GM19467 (cell line): Measurements from ENCODE around the gene FASLG.
"Not testable (repeated sequence)": the region's sequence is repeated elsewhere in the genome, so short reads cannot be mapped to it uniquely, and the experiment has no call there.

ENCODE experiments used
- ATAC-seq: cut with Tn5 transposase; IDR thresholded peaks from one replicate; pipeline ENCODE4 v1.9.1; 2021; ENCODE audit warnings: mild to moderate bottlenecking, moderate library complexity; ENCODE audit not compliant: unreplicated experiment

Gene FASLG

DNA sequence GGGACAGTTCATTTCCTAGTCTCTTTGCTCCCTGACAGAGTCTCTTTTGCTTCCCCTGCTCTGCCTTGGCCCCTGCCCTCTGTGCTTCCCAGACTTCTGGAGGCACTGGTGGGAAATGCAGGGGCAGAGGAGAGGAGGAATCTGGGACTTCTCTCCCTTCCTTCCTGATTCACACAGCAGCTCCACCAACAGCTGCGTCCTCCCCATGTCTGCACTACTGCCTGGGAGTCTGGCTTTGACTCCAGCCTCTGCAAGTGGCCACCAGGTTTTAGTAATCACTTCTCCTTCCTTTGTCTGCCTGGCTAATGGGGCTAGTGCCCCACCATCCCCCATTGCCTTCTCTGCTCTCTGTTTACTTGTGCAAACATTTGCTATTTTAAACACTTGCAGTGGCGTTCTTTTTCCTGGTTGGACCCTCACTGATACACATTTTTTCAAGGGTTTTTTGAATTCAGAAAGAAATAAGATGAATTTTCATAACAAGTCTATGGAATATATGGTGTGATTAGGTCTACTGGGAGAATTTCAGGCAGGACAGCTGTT lies 21.9 kb downstream of the FASLG start:
- no peak for ATAC-seq

DNA sequence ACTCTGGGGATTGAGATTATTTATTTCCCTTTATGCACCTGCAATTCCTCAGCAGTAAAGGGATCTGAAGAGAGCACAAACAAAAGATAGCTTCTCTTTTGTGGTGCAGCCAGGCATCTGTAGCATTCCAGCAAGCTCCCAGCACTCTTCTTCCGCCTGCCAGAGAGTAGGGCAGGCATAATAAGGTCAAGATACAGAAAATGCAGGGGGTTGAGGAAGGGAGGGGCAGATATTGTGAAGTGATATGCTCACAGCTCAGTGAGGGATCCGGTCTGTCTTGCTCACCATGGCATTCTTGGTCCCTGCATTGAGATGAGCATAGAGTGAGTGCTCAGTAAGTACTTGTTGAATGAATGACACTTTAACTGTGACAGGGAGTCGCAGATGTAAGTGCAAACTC lies 23.9 kb downstream of the FASLG start:
- no peak for ATAC-seq

DNA sequence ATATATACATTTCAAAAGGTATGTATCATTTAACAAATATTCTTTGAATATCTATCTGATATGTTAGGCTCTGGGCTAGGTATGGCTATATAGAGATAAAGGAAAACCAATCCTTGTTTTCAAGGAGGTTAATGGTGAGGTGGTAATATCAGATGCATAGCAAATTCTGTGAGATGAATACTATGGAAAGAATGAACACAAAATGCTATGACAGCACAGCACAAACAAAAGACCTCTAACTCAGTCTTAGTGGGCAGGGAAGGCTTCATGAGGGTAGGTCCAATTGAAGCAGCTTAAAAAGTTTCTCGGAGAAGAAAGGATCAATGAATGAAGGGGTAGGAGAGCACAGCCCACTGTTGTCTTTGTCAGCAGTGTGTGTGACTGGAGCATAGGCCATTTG lies 27.2 kb downstream of the FASLG start:
- ATAC-seq = no peak

DNA sequence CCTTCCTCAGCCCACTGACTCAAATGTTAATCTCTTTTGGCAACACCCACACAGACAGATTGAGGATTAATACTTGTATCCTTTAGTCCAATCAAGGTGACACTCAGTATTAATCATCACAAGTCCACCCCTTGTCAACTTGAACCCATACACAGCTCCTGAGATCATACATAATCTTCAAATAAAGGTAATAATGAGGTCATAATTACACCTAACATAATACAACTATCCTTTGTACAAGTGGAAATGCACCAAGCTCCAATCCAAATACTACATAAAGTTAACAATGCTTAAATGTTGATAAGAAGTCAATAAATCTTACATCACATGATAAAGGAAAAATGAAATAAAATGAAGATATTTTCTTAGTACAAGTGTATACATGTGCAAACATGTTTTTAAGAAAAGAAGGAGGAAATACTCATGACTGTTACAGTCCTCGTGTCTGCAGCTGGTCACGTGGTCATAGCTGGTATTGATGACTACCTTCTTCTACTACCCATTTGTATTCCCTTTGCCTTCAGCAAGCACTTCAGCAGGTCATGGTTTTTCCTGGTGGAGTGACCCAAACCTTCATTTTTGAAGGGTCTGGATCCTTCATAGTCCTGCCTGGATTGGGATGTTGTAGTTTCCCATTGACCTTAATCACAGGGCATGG lies 29.7 kb downstream of the FASLG start:
- ATAC-seq = not testable (repeated sequence)

DNA sequence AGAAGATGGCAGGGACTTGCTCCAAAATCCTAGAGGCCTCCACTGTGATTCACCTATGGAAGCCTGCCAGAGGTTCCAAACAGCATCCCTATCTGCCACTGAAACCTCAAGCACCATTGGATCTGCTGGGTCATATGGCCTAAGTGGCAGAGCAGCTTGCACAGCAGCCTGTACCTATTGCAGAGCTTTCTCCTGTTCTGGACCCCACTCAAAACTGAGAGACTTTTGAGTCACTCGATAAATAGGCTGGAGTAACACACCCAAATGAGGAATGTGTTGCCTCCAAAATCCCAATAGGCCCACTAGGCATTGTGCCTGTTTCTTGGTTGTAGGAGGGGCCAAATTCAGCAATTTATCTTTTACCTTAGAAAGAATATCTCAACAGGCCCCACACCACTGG lies 32.0 kb downstream of the FASLG start:
- not testable (repeated sequence) for ATAC-seq

DNA sequence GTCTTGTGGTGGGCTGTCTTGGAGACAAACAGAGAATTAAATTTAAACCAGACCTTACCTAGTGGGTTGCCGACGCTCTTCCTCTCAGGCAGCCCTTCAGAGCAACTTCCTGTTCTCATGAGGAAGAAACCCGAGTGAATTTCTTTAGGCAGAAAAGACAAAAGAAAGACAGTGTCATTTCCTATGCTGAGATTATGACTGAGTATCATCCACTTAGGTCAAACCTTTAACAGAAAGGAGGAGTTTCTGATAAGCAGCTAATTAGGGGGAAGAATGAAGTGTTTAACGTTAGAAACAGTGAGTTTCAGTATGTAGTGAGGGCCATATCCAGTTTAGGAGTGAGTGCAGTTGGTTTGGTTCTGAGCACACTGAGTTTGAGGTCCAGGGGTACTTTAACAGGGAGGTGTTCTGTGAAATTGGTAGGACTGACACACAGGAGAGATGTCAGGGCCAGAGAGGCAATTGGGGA lies 38.7 kb downstream of the FASLG start:
- no peak for ATAC-seq

DNA sequence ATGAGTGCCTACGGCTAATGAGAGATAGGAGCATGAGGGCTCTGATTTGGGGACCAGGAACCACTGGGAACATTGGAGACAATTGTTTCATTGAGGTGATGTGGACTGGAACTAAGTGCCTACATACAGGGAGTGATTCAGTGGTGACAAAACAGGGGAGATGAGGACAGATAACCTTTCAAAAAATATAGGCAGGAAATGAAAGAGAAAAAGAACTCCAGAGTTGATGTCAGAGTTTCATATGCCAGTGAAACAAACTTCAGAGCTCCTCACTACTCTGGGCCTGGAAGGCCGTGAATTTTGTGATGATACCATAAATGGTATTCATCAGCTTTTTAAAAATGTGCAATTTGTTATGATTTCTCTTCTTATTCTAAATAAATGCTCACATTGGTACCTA lies 39.3 kb downstream of the FASLG start:
- no peak for ATAC-seq

DNA sequence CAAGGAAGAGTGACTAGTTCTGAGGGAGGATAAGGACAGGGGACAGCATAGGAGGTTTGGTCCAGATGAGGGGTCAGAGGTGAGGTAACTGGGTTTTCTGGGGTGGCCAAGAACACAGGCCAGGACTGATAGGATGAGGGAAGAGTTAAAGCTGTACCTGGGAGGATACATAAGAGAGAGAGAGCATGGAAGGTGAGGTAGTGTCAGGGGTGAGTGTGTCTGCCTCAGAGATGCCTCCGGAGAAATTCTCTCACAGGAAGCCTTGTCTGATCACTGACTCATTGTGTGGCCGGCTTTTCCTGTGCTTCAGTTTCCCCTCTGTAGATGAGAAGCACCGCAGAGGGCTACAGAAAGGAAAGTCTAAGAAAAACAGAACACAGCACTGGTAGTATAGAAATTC lies 40.2 kb downstream of the FASLG start:
- peak; percentile 69 for ATAC-seq

DNA sequence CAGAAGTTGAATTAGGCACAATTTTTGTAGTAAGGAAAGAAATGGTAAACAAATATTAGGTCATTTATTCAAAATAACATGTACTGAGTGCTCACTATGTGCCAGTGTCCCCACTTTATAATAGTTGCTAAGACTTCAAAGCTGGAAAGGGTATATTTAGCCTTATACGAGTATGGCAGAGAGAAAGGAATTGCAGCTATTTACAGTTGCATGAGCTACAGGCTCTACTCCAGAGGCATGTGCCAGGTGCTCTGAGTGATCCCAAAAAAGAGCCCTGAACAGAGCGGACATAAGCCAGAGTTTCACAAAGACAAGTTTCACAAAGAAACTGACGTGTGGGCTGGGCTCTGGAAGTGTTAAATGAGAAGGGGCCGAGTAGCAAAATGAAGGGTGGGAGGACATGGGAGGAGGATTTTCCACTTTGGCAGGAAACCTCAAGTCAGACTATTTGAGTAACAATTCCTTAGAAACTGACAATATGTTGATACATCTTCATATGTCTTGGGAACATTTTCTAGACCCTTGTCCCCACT lies 40.9 kb downstream of the FASLG start:
- no peak for ATAC-seq

DNA sequence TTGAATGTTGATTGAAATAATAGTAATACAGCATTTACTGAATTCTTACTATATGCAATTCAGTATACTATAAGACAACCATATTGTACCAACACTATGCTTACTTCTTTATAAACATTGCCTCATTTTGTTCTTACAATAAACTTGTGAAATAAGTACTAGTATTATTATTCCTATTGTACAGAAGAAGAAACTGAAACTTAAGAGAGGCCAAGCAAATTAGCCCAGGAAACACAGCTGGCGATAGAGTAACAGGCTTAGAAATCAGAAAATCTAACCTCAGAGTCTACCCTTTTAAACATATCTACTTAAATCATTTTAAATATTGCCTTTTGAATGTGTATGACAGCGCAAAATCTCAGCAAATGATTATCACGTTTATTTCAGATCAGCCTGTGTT lies 41.7 kb downstream of the FASLG start:
- ATAC-seq = no peak

DNA sequence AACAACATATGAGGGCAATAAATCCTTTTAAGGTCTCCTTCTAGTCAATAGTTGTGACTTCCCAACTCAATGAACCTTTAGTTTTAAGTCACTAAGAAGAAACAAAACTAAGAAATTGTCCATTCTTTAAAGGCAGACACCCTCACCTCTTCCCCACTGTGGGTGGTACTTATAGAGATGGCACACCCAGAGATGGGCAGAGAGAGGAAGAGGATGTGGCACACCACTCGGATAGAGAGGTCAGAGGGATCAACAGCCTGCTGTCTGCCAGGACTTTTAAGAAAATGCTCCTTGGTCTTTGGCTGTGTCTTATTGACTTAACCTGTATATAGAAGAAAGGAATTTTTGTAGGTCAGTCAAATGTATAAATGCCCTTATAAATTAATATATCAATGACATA lies 45.1 kb downstream of the FASLG start:
- ATAC-seq = no peak

DNA sequence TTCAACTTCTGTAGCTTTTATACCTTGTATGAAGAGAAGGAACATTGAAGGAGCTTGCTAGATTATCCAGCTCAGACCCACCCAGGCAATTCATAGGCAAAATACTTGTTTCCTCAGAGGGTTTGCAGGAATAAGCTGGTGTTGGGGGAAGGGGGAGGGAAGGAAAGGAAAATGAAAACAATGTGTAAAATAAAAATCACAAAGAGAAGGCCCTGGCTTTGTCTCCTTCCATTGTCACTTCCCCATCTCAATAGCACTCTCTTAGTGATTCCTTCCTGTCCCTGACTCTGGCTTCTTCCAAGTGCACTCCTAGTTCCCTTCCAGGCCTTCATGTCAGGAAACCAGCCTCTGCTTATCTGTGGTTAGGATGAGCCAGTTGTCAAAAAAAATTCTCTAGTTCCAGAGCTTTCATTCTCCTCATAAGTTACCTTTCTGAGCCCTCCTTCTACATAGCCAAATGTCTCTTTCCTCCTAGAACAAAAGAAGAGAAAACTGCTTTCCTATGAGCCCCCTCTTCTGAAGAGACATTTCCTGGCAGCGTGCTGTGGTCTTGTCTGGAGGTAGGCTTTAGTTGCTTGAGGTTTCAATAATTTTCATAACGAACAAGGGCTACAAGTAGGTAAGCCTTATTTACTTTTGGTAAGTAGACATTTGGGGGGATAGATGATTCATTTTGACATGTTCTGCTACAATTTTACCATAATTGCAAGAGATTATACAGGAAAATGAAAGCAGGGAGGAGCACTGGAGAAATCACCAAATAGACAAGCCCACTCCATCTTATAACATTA lies 45.7 kb downstream of the FASLG start:
- no peak for ATAC-seq

DNA sequence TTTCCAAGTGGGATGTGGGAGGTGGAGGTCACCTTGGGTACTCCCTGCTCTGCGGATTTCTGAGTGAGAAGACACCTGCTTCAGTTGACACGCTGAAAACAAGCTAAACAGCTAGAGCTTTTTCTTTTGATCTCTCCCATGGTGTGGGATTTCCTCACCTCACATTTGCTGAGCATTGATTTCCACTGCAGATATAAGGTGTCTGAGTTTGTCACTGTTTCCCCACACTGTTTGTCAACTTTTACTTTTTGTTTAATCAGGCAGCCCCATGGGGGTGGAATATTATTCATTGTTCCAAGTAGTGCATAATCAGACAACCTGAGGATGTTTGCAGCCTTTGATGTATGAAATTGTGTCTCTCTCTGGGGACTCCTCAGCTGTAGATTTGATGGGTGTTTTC lies 49.5 kb downstream of the FASLG start:
- ATAC-seq = no peak

DNA sequence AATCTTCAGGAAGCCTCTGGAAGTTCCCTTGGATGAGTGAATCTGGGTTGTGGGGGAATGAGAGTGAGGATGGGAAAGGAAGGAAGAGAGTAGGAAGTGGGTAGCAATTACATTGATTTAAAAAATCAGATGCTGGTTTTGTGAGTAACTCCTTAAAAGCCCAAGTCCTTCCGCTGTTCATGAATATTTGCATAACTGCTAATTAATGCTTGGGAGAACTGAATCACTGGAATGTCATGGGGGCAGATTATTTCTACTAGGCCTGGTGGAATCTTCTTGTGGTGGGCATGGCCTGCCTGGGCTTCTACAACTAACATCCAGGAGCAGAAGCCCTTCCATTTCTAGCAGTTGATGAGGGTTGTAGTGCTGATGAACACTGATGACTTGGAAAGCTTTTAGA lies 52.7 kb downstream of the FASLG start:
- no peak for ATAC-seq

DNA sequence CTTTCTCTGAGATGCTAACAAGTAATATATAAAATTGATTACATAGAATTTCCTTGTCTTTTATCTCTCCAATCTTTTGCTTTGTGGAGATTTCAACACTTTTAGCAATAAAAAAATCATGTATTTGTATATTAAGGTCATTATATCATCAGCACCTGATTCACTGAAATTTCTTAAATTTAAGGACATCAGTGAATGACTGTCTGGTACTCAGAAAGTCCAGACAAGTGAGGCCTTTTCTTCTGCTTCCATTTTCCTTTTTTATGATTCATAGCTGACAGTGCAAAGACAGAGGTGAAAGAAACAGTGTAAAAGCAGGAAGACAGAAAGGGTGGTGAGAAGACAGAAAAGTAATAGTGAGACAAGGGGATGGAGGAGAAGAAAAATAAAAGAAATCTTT lies 54.6 kb downstream of the FASLG start:
- ATAC-seq = no peak
